Measurements from ENCODE around the gene PTPRM.
"Not testable (repeated sequence)": the region's sequence is repeated elsewhere in the genome, so short reads cannot be mapped to it uniquely, and the experiment has no call there.

The PTPRM gene

DNA sequence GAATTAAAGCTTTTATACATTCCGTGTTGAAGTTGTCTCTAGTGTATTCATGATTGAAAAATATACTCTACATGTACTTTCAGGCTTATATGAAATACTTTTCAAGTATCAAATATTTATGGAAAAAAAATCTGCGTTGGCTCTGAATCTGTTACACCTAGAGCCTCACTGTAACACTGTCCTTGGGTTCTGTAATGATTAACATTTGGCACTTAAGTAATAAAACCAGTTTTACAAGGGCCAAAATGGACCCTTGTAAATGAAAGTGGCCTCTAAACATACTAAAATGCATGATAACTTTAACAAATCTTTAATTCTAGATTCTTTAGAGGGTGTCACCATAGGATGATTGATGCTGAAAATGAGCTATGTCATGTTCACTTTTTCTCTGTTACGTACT lies 162.8 kb downstream of the PTPRM start:
- DNase-seq = no peak

DNA sequence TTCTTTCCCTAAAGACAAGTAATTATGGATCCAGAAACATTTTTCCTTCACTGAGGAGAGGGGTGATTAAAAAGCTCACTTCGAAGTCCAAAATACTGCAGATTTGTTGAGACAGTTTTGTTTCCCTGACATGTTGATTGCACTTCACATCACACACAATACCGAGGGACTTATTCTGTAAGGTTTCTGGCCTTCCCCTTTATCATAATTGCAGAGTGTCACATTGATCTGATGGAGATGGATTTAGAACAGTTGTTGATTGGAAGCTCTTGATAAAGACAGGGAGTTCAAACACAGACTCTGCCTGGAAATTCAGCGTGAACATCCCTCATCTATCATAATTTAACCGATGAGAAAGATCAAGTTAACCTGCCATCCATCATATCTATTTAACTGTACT lies 163.6 kb downstream of the PTPRM start:
- DNase-seq = no peak

DNA sequence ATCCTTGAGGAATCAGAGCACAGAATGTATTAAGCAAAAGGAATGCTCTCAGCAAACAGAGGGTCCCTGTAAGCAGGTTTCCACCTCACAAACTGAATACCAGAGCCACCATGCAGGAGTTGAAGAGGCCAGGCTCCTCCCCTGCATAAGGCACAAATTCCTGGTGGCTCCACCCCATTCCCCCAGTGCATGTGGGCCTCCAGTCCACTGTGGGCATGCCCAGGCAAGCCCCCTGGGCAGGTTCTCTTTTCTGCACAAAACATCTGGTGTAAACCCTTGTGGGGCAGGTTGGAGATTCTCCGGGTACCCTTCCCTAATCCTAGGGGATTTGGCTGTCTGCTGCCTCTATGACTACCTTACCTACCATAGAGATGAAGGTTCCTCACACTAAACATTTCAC lies 166.5 kb downstream of the PTPRM start:
- no peak for DNase-seq

GRCh38 chr18:7735196-7735595 lies 168.1 kb downstream of the PTPRM start:
- DNase-seq = no peak

GRCh38 chr18:7735626-7736175 lies 168.6 kb downstream of the PTPRM start:
- DNase-seq = no peak

DNA sequence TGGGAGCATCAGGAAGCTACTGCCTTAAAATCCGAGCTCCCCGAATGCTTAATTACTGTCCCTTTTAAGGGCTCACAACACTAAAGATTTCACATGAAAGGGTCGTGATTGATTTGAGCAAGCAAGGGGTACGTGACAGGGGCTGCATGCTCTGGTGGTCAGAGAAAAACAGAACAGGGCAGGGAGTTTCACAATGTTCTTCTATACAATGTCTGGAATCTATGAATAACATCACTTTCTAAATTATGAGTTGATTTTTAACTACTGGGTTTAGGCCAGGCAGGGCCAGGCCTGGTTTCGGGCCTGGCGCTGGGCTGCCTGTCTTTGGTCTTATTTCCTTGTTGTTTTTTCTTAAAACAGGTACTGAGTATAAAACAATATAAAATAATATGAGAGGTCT lies 169.4 kb downstream of the PTPRM start:
- not testable (repeated sequence) for DNase-seq

GRCh38 chr18:7737550-7737949 lies 170.4 kb downstream of the PTPRM start:
- no peak for DNase-seq

DNA sequence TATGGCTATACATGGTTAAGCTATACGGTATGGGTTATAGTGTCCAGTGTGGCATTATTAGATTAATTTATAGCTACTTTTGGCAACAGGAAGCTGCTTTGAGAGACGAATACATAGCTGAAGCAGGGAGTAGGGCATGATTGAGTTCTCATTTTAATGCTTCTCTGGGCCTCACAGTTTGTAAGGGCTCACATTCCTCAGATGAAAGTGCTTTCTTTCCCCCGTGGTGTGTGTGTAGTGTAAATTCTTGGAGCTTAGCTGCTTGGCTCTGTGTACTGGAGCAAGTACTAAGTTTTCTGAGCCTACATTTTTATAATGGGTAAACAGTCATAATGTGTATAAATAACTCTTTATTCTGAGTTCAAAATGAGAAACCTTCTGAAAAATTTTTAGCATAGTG lies 173.7 kb downstream of the PTPRM start:
- no peak for DNase-seq

GRCh38 chr18:7741640-7742039 lies 174.5 kb downstream of the PTPRM start:
- no peak for DNase-seq

DNA sequence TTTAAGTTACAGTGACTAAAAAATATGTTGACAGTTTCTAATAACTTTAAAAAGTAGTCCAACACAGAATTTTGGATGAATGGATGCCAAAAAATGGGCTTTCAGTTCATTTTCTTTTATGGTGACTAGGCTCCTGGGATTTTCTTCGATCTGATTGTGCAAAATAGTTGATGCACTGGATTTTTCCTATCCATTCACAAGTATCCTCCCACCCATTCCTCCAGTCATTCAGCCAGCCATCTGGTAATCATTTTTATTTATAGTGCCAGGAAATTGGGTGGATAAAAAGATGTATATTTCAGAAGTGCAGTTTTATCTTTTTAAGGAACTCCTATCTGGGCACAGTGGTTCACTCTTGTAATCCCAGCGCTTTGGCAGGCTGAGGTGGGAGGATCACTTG lies 175.1 kb downstream of the PTPRM start:
- DNase-seq = no peak

- no peak for DNase-seq
These were observed 176.1 kb downstream of the PTPRM start for GRCh38 chr18:7743256-7743655.

- no peak for DNase-seq
These were observed 179.0 kb downstream of the PTPRM start for GRCh38 chr18:7746106-7746505.

GRCh38 chr18:7748251-7749007 lies 181.3 kb downstream of the PTPRM start:
- DNase-seq = no peak

GRCh38 chr18:7749008-7749405 lies 181.9 kb downstream of the PTPRM start:
- DNase-seq = no peak

- DNase-seq = no peak
These were observed 182.4 kb downstream of the PTPRM start for GRCh38 chr18:7749510-7749981.

DNA sequence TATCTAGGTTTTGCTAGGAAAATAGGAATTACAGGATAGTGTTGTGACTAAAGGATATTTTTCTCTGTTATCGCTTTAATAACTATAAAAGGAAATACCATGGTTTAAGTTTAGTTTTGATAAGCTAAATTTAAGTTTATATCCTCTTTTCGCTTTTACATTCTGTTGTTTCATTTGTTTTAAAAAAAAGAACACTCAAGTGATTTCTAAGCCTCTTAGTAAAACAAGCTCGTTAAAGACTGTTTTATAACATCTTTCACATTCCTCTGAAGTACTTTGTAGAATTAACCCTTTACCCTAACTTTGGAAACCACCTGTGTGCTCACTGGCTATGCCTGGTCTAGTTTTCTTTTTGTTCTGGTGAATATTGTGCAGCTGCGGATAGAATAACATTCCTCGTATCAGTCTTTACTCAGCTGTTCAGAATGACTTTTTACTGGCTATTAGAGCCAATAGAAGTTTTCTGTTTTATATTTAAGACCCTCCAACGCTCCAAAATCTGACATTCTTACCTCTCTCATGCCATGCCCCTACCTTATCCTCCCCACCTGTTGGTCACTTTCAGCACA lies 183.1 kb downstream of the PTPRM start:
- DNase-seq = no peak

GRCh38 chr18:7750966-7751365 lies 183.8 kb downstream of the PTPRM start:
- no peak for DNase-seq

- no peak for DNase-seq
These were observed 187.1 kb downstream of the PTPRM start for GRCh38 chr18:7754258-7754657.

GRCh38 chr18:7754725-7755181 lies 187.6 kb downstream of the PTPRM start:
- no peak for DNase-seq

GRCh38 chr18:7755753-7756475 lies 188.8 kb downstream of the PTPRM start:
- DNase-seq = no peak

DNA sequence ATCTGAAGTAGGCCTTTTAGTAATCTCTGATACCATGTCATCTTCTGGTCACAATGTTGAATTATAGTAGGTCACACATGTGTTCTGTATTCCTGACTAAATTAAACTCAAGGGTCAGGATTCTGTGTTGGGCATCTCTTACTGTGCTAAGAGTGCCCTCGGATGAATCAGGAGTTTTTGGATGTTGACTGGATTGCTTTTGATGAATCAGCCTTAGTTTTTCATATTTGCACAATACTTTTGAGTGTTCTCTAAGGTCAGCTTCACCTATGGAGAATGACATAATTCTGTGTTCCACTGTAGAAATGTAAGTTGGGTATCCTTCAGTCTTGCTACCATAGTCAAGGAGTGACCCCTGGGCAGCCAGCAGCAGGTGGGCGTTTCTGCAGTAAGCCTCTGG lies 190.1 kb downstream of the PTPRM start:
- no peak for DNase-seq

GRCh38 chr18:7758764-7759163 lies 191.6 kb downstream of the PTPRM start:
- no peak for DNase-seq

Data from activated CD4-positive, alpha-beta T cell treated with anti-CD3 and anti-CD28 coated beads, Interleukin-2, Interleukin-6, amounts not matched to agents 100 ng/mL and 50 ng/mL, durations not matched to agents 16 hours and 8 hours (primary cell).